K562 (cell line): Measurements from ENCODE around the gene DNASE1L2. TPM values are rescaled to one million over a fixed set of nuclear protein-coding genes. Genes with fewer than 3 reads are reported as not detected.

Experiments used
- BRCA1 ChIP-seq, 2 experiments: fragments of 450-650 bp in 1 of 2; sonication (generic) in 1 of 2; formaldehyde crosslinking in 1 of 2; IDR thresholded peaks; 2 replicates each; pipeline versions ENCODE4 v1.5.0 to v1.6.1; 2017 to 2020; ENCODE audit warnings: mild to moderate bottlenecking in 1 of 2, missing genetic modification reagents in 1 of 2
- GATAD2B ChIP-seq: fragments of 450-650 bp; IDR thresholded peaks from 2 replicates; pipeline ENCODE4 v1.6.1; 2017; ENCODE audit warnings: mild to moderate bottlenecking, borderline replicate concordance
- HBP1 ChIP-seq: fragments of 450-650 bp; formaldehyde crosslinking; IDR thresholded peaks from 2 replicates; pipeline ENCODE4 v1.4.0; 2022; ENCODE audit warnings: missing genetic modification characterization
- HDAC2 ChIP-seq: fragments of 450-650 bp; IDR thresholded peaks from 2 replicates; pipeline ENCODE4 v1.6.1; 2016; ENCODE audit warnings: mild to moderate bottlenecking
- KAT8 ChIP-seq: fragments of 450-650 bp; IDR thresholded peaks from 2 replicates; pipeline ENCODE4 v1.6.1; 2016; ENCODE audit warnings: low read depth, mild to moderate bottlenecking
- NELFE ChIP-seq: IDR thresholded peaks from 2 replicates; pipeline ENCODE4 v1.6.1; 2011; ENCODE audit warnings: mild to moderate bottlenecking; ENCODE audit not compliant: insufficient read depth, insufficient read length
- PKNOX1 ChIP-seq: fragments of 450-650 bp; IDR thresholded peaks from 2 replicates; pipeline ENCODE4 v1.6.1; 2016
- POLR3G ChIP-seq: IDR thresholded peaks from 2 replicates; pipeline ENCODE4 v1.6.1; 2011; ENCODE audit not compliant: insufficient read length, insufficient replicate concordance; ENCODE audit errors: extremely low read depth
- RBM25 ChIP-seq: fragments of 200-400 bp; formaldehyde crosslinking; IDR thresholded peaks from 2 replicates; pipeline ENCODE4 v1.6.1; 2018; ENCODE audit warnings: low read length, low read depth, moderate library complexity; ENCODE audit not compliant: severe bottlenecking
- RHOXF2B ChIP-seq: fragments of 250-450 bp; sonication (Bioruptor Pico); conservative IDR thresholded peaks from 2 replicates; pipeline ENCODE4 v1.5.1; 2021
- SMAD2 ChIP-seq: fragments of 150-350 bp; IDR thresholded peaks from 2 replicates; pipeline ENCODE4 v1.6.1; 2014; ENCODE audit warnings: low read depth, mild to moderate bottlenecking, low read length
- SP2 ChIP-seq: IDR thresholded peaks from 2 replicates; pipeline ENCODE4 v1.6.1; 2011; ENCODE audit warnings: mild to moderate bottlenecking, low read depth, low read length, moderate library complexity; ENCODE audit not compliant: poor library complexity, severe bottlenecking; ENCODE audit errors: extremely low read depth
- TCF7L2 ChIP-seq: fragments of 150-350 bp; IDR thresholded peaks from 2 replicates; pipeline ENCODE4 v1.6.1; 2016; ENCODE audit warnings: low read depth, mild to moderate bottlenecking, low read length, moderate library complexity
- ZNF133 ChIP-seq: fragments of 250-450 bp; sonication (Bioruptor Pico); IDR thresholded peaks from 2 replicates; pipeline ENCODE4 v1.4.0; 2020; ENCODE audit warnings: mild to moderate bottlenecking
- ZNF318 ChIP-seq, 2 experiments: fragments of 450-650 bp; IDR thresholded peaks; 2 replicates each; pipeline ENCODE4 v1.6.1; 2016; ENCODE audit warnings: mild to moderate bottlenecking in 2 of 2, borderline replicate concordance in 1 of 2, low read depth in 1 of 2, moderate library complexity in 1 of 2
- ZNF444 ChIP-seq: fragments of 250-450 bp; sonication (Bioruptor Pico); IDR thresholded peaks from 2 replicates; pipeline ENCODE4 v1.4.0; 2020; ENCODE audit warnings: mild to moderate bottlenecking, moderate library complexity
- ZNF511 ChIP-seq: sonication (generic); formaldehyde crosslinking; IDR thresholded peaks from 2 replicates; pipeline ENCODE4 v1.8.0; 2022; ENCODE audit warnings: mild to moderate bottlenecking, missing genetic modification reagents
- polyA plus RNA-seq, 8 experiments: library from polyadenylated mRNA; depleted of rRNA in 4 of 8; stranded (reverse) in 5 of 8; unstranded in 3 of 8; fragments of >200 nt; fragmentation: Nextera tagmentation in 2 of 8; fragmentation: Illumina TruSeq in 1 of 8; extraction: Ambion mirVana in 2 of 8; extraction: Trizol in 1 of 8; gene quantifications; 2 replicates each; pipeline versions ENCODE4 v1.2.1 to v1.2.3, GENCODE V29; 2011 to 2014; ENCODE audit warnings: inconsistent platforms in 1 of 8, missing spikeins in 1 of 8
- total RNA-seq, 7 experiments: library from RNA; depleted of rRNA in 6 of 7; stranded (reverse); fragments of >200 nt in 6 of 7; fragmentation: Illumina TruSeq in 2 of 7; extraction: Trizol in 2 of 7; gene quantifications; 2 replicates each; pipeline versions ENCODE4 v1.2.1 to v1.2.3, GENCODE V29; 2011 to 2021; ENCODE audit warnings: low replicate concordance in 1 of 7

Gene DNASE1L2
- total and polyA plus RNA-seq, 9 of the 15 experiments (the other 6 are each of a cell fraction or from before 2014, with no cell fraction given), result 0.08 to 2.7 (median 1.7) TPM; not detected in 1

GRCh38 chr16:2223221-2223941, 12.9 kb upstream of the DNASE1L2 start, which contains the start of gene E4F1 (continued):
- TF ChIP-seq ZNF318 (IDR thresholded peaks at IDR 0.05; ENCODE audit: borderline replicate concordance in 1 of 2, low read depth in 1 of 2) (no peak), SP2 (no peak), KAT8 (no peak), ZNF133 (no peak), NELFE (no peak), GATAD2B (no peak), HBP1 (CRISPR knock-in tag) (no peak), HDAC2 (no peak), TCF7L2 (no peak), ZNF511 (0 out of 2 replicates have a peak, but pooled peaks have one; percentile 51), ZNF444 (CRISPR knock-in tag) (no peak), RHOXF2B (CRISPR knock-in tag) (no peak), RBM25 (no peak), POLR3G (no peak), BRCA1 (IDR thresholded peaks at IDR 0.05) (no peak), BRCA1 (CRISPR knock-in tag; IDR thresholded peaks at IDR 0.05) (no peak), PKNOX1 (peak; percentile 99), SMAD2 (no peak)
